H9 (cell line): ENCODE results near the gene PREP. TPM values are rescaled to one million over a fixed set of nuclear protein-coding genes. Genes with fewer than 3 reads are reported as not detected.

Source experiments
- DNase-seq: peaks from one replicate; pipeline ENCODE4 v3.0.0-alpha.2; 2017
- H2AFZ ChIP-seq: one replicate; pipeline ENCODE4 v1.6.1; 2013; ENCODE audit warnings: mild to moderate bottlenecking, low read length, control low read depth, moderate library complexity
- H2AK5ac ChIP-seq: 2 replicates; pipeline ENCODE4 v1.6.1; 2013; ENCODE audit warnings: low read length, control low read depth, mixed read lengths; ENCODE audit not compliant: insufficient read length
- H2BK120ac ChIP-seq: one replicate; pipeline ENCODE4 v1.6.1; 2013; ENCODE audit warnings: low read depth, mild to moderate bottlenecking, low read length, control low read depth, inconsistent platforms; ENCODE audit not compliant: poor library complexity, severe bottlenecking
- H2BK12ac ChIP-seq: 2 replicates; pipeline ENCODE4 v1.6.1; 2013; ENCODE audit warnings: low read length, control low read depth, mixed read lengths, low read depth; ENCODE audit not compliant: insufficient read length
- H2BK15ac ChIP-seq: 2 replicates; pipeline ENCODE4 v1.6.1; 2013; ENCODE audit warnings: low read depth, low read length, control low read depth
- H2BK20ac ChIP-seq: one replicate; pipeline ENCODE4 v1.6.1; 2013; ENCODE audit warnings: low read depth, mild to moderate bottlenecking, low read length, control low read depth, inconsistent platforms; ENCODE audit not compliant: poor library complexity, severe bottlenecking
- H2BK5ac ChIP-seq: 2 replicates; pipeline ENCODE4 v1.6.1; 2013; ENCODE audit warnings: low read length, control low read depth, mixed read lengths; ENCODE audit not compliant: insufficient read length
- H3K14ac ChIP-seq: 2 replicates; pipeline ENCODE4 v1.6.1; 2013; ENCODE audit warnings: low read length, control low read depth; ENCODE audit not compliant: insufficient read depth
- H3K18ac ChIP-seq: 2 replicates; pipeline ENCODE4 v1.6.1; 2013; ENCODE audit warnings: low read depth, mild to moderate bottlenecking, mixed read lengths, low read length, control low read depth; ENCODE audit not compliant: insufficient read length
- H3K23ac ChIP-seq: 2 replicates; pipeline ENCODE4 v1.6.1; 2013; ENCODE audit warnings: low read length, control low read depth, mixed read lengths, low read depth; ENCODE audit not compliant: insufficient read length
- H3K23me2 ChIP-seq: 2 replicates; pipeline ENCODE4 v1.6.1; 2013; ENCODE audit warnings: low read depth, mild to moderate bottlenecking, mixed read lengths, low read length, control low read depth; ENCODE audit not compliant: insufficient read length, poor library complexity, severe bottlenecking
- H3K27ac ChIP-seq: 2 replicates; pipeline ENCODE4 v1.5.1; 2013; ENCODE audit warnings: low read length, control low read depth, mixed read lengths, low read depth; ENCODE audit not compliant: insufficient read length
- H3K27me3 ChIP-seq: 2 replicates; pipeline ENCODE4 v1.6.1; 2013; ENCODE audit warnings: low read length, control low read depth, inconsistent platforms; ENCODE audit not compliant: insufficient read depth
- H3K4ac ChIP-seq: 2 replicates; pipeline ENCODE4 v1.6.1; 2013; ENCODE audit warnings: low read depth, mild to moderate bottlenecking, control low read depth, inconsistent platforms, low read length, moderate library complexity
- H3K4me1 ChIP-seq: 2 replicates; pipeline ENCODE4 v1.6.1; 2013; ENCODE audit warnings: low read length, control low read depth, inconsistent platforms; ENCODE audit not compliant: insufficient read depth
- H3K4me2 ChIP-seq: 2 replicates; pipeline ENCODE4 v1.6.1; 2013; ENCODE audit warnings: low read length, control low read depth, mixed read lengths; ENCODE audit not compliant: insufficient read length, insufficient read depth
- H3K56ac ChIP-seq: 2 replicates; pipeline ENCODE4 v1.6.1; 2013; ENCODE audit warnings: low read depth, mild to moderate bottlenecking, mixed read lengths, low read length, control low read depth; ENCODE audit not compliant: insufficient read length
- H3K79me1 ChIP-seq: 2 replicates; pipeline ENCODE4 v1.6.1; 2013; ENCODE audit warnings: low read depth, mild to moderate bottlenecking, moderate library complexity, low read length, control low read depth, inconsistent platforms; ENCODE audit not compliant: insufficient read depth, poor library complexity, severe bottlenecking
- H3K79me2 ChIP-seq: 2 replicates; pipeline ENCODE4 v1.6.1; 2013; ENCODE audit warnings: low read length, control low read depth, inconsistent platforms; ENCODE audit not compliant: insufficient read depth
- H3K9ac ChIP-seq: 2 replicates; pipeline ENCODE4 v1.6.1; 2013; ENCODE audit warnings: low read length, control low read depth, mixed read lengths; ENCODE audit not compliant: insufficient read length; ENCODE audit errors: extremely low read depth
- H3K9me3 ChIP-seq: one replicate; pipeline ENCODE4 v1.6.1; 2013; ENCODE audit warnings: low read depth, low read length, inconsistent platforms; ENCODE audit not compliant: control insufficient read depth
- H3T11ph ChIP-seq: one replicate; pipeline ENCODE4 v1.6.1; 2013; ENCODE audit warnings: mild to moderate bottlenecking, low read length, control low read depth, inconsistent platforms
- H4K20me1 ChIP-seq: one replicate; pipeline ENCODE4 v1.6.1; 2013; ENCODE audit not compliant: control insufficient read depth, insufficient read length, insufficient read depth
- H4K5ac ChIP-seq: 2 replicates; pipeline ENCODE4 v1.6.1; 2013; ENCODE audit warnings: low read depth, mild to moderate bottlenecking, mixed read lengths, low read length, control low read depth; ENCODE audit not compliant: insufficient read length
- H4K8ac ChIP-seq: replicated peaks from 2 replicates; pipeline ENCODE4 v1.6.1; 2013; ENCODE audit warnings: low read length, control low read depth, mixed read lengths, low read depth; ENCODE audit not compliant: insufficient read length
- H4K91ac ChIP-seq: 2 replicates; pipeline ENCODE4 v1.6.1; 2013; ENCODE audit warnings: low read depth, mild to moderate bottlenecking, moderate library complexity, mixed read lengths, low read length, control low read depth; ENCODE audit not compliant: insufficient read length
- H3K27ac Mint-ChIP-seq, 3 experiments: 2 replicates in 2 of 3; 3 replicates in 1 of 3; pipeline ENCODE4 v1.8.0; 2020 to 2021; ENCODE audit warnings: mixed read lengths in 3 of 3, mild to moderate bottlenecking in 1 of 3, moderate library complexity in 1 of 3
- H3K27me3 Mint-ChIP-seq: 2 replicates; pipeline ENCODE4 v1.8.0; 2021; ENCODE audit warnings: low read depth, mild to moderate bottlenecking, moderate library complexity, mixed read lengths
- H3K36me3 Mint-ChIP-seq, 3 experiments: 2 replicates in 2 of 3; 3 replicates in 1 of 3; pipeline ENCODE4 v1.8.0; 2020 to 2021; ENCODE audit warnings: low read depth in 3 of 3, mixed read lengths in 3 of 3; ENCODE audit not compliant: insufficient read depth in 1 of 3
- H3K4me1 Mint-ChIP-seq, 2 experiments: 2 replicates each; pipeline ENCODE4 v1.8.0; 2020; ENCODE audit warnings: mixed read lengths in 2 of 2
- H3K4me3 Mint-ChIP-seq, 2 experiments: 2 replicates in 1 of 2; 3 replicates in 1 of 2; pipeline ENCODE4 v1.8.0; 2020 to 2021; ENCODE audit warnings: mild to moderate bottlenecking in 2 of 2, mixed read lengths in 2 of 2, moderate library complexity in 1 of 2
- H3K9me3 Mint-ChIP-seq, 2 experiments: 2 replicates in 1 of 2; 3 replicates in 1 of 2; pipeline ENCODE4 v1.8.0; 2020; ENCODE audit warnings: mild to moderate bottlenecking in 2 of 2, mixed read lengths in 2 of 2, moderate library complexity in 1 of 2
- CTCF ChIP-seq: fragments of 200-600 bp; sonication (generic); conservative IDR thresholded peaks from 3 replicates; pipeline ENCODE4 v1.8.0; 2021; ENCODE audit warnings: antibody characterized with exemption, mild to moderate bottlenecking
- WGBS: extraction: QIAGEN DNeasy Blood & Tissue Kit; methylation state at CpG from one replicate; pipeline ENCODE4 v1.1.7; 2013; ENCODE audit warnings: missing lambda C conversion rate, low lambda C conversion rate, mixed read lengths; ENCODE audit not compliant: insufficient read length; ENCODE audit errors: extremely low coverage; 5-methylcytosine and 5-hydroxymethylcytosine counted together
- total RNA-seq: library from RNA; stranded (reverse); gene quantifications from 2 replicates; pipeline ENCODE4 v1.2.1, GENCODE V29; 2021

Gene PREP
- total RNA-seq, 1 experiment from 2014 or later: 54.0 TPM

- Histone ChIP-seq H3K56ac (no peak overlapping the region), H3K27ac (no peak overlapping the region), H3K9ac (no peak overlapping the region), H2AFZ (no peak overlapping the region), H3K79me1 (no peaks in the 10 kb centered on the region), H3K4ac (no peak overlapping the region), H2AK5ac (no peak overlapping the region), H3K14ac (no peak overlapping the region), H3K4me1 (no peaks in the 10 kb centered on the region; the same call in 1 of the 2 replicates), H4K5ac (no peak overlapping the region), H3K27me3 (no peaks in the 10 kb centered on the region), H3T11ph (no peak overlapping the region), H2BK12ac (no peak overlapping the region), H3K4me2 (no peak overlapping the region), H2BK15ac (no peak overlapping the region), H4K91ac (no peak overlapping the region), H3K23me2 (no peaks in the 10 kb centered on the region), H3K9me3 (no peaks in the 10 kb centered on the region), H2BK5ac (no peak overlapping the region), H4K20me1 (no peaks in the 10 kb centered on the region), H4K8ac (no peak overlapping the region), H3K18ac (no peak overlapping the region), H2BK120ac (no peak overlapping the region), H3K23ac (no peak overlapping the region), H2BK20ac (no peak overlapping the region), H3K79me2 (no peaks in the 10 kb centered on the region)
- H3K9me3 Mint-ChIP-seq: no peaks in the 10 kb centered on the region
- no CpG with 5 or more reads among the region's 5 CpGs for WGBS
- no peak overlapping the region for H3K4me3 Mint-ChIP-seq
- H3K4me1 Mint-ChIP-seq: peaks cover 9 to 10% of the 10 kb centered on the region in 2 experiments
- no peak for TF ChIP-seq CTCF
- peaks cover 5 to 12% (median 9%) of the 10 kb centered on the region in 3 experiments; a peak in 5 of 7 replicates for H3K36me3 Mint-ChIP-seq
- no peak for DNase-seq
- no peaks in the 10 kb centered on the region for H3K27me3 Mint-ChIP-seq
- H3K27ac Mint-ChIP-seq: no peak overlapping the region
Observed at GRCh38 chr6:105300090-105300489, 102.8 kb downstream of the PREP start.
